Measurements from ENCODE around the gene MAPK8IP2. TPM values are rescaled to one million over a fixed set of nuclear protein-coding genes. Genes with fewer than 3 reads are reported as not detected.
A peak's percentile ranks its signal among the peaks of the same experiment; 100 is the strongest.

MAPK8IP2 gene
- total and polyA plus RNA-seq, 2 of the 4 experiments (the other 2 are of a cell fraction), result under 0.01 to 0.14 TPM

- H2BK5ac ChIP-seq (ENCODE audit: low read depth, low read length, poor library complexity, severe bottlenecking), result no peak overlapping the region
- H3K9me3 ChIP-seq (ENCODE audit: control insufficient read depth, insufficient read depth, low read length), result no peaks in the 10 kb centered on the region
- H2AK9ac ChIP-seq (replicated peaks; ENCODE audit: low read depth, low read length, poor library complexity), result peak overlapping the region; percentile 8
- DNase-seq, result no peak
- no peak overlapping the region for H4K5ac ChIP-seq (ENCODE audit: low read depth, low read length)
- no peak overlapping the region for H2BK20ac ChIP-seq (ENCODE audit: low read depth, low read length)
- 0 out of 2 replicates have a peak overlapping the region, but pooled peaks have one; percentile 19 for H4K91ac ChIP-seq (ENCODE audit: insufficient read depth, low read depth, low read length)
- H3K4me2 ChIP-seq (ENCODE audit: low read depth, low read length), result peak overlapping the region; percentile 4; the same call in 1 of the 2 replicates
- WGBS, 2 experiments (ENCODE audit: extremely low coverage in 2 of 2, insufficient read length in 1 of 2), result 17% methylated on average over 1 of the region's 8 CpGs; no CpG with 5 or more reads in 1 of the 2 experiments
- H2BK15ac ChIP-seq (ENCODE audit: low read depth, low read length), result no peak overlapping the region; the same call in 2 of the 3 replicates
- no peaks in the 10 kb centered on the region for H4K20me1 ChIP-seq (ENCODE audit: insufficient read depth, low read length)
- CTCF ChIA-PET, result no interaction called here
- peak overlapping the region; percentile 12 for H3K4ac ChIP-seq (ENCODE audit: low read depth, low read length)
- H3K27ac ChIP-seq (ENCODE audit: insufficient read depth, low read length), result peak overlapping the region; percentile 9; the same call in 1 of the 2 replicates
- dilution Hi-C loops (cut with HindIII; ENCODE audit: low sequenced_read_pairs, unreplicated experiment), result no loop called here
- TF ChIP-seq SMC3 (IDR thresholded peaks at IDR 0.05; ENCODE audit: low read depth, low read length) (no peak), RFX5 (IDR thresholded peaks at IDR 0.05; ENCODE audit: low read depth, low read length) (no peak), BHLHE40 (IDR thresholded peaks at IDR 0.05; ENCODE audit: low read depth, low read length) (no peak), ELK1 (IDR thresholded peaks at IDR 0.05; ENCODE audit: borderline replicate concordance, low read depth, low read length) (no peak), MAFK (IDR thresholded peaks at IDR 0.05; ENCODE audit: low read depth, low read length) (no peak), FOS (IDR thresholded peaks at IDR 0.05; ENCODE audit: low read depth, low read length) (no peak), POLR2A (IDR thresholded peaks at IDR 0.05; ENCODE audit: low read depth, low read length) (no peak), CEBPB (IDR thresholded peaks at IDR 0.05; ENCODE audit: low read depth, low read length) (no peak), USF2 (IDR thresholded peaks at IDR 0.05; ENCODE audit: low read depth, low read length) (no peak), RAD21 (IDR thresholded peaks at IDR 0.05; ENCODE audit: low read length) (no peak), RCOR1 (IDR thresholded peaks at IDR 0.05; ENCODE audit: insufficient replicate concordance, low read length) (no peak), NFE2L2 (IDR thresholded peaks at IDR 0.05; ENCODE audit: low read depth, low read length) (no peak), CHD1 (IDR thresholded peaks at IDR 0.05; ENCODE audit: low read depth, low read length) (no peak)
- TF ChIP-seq, protein P1, sequence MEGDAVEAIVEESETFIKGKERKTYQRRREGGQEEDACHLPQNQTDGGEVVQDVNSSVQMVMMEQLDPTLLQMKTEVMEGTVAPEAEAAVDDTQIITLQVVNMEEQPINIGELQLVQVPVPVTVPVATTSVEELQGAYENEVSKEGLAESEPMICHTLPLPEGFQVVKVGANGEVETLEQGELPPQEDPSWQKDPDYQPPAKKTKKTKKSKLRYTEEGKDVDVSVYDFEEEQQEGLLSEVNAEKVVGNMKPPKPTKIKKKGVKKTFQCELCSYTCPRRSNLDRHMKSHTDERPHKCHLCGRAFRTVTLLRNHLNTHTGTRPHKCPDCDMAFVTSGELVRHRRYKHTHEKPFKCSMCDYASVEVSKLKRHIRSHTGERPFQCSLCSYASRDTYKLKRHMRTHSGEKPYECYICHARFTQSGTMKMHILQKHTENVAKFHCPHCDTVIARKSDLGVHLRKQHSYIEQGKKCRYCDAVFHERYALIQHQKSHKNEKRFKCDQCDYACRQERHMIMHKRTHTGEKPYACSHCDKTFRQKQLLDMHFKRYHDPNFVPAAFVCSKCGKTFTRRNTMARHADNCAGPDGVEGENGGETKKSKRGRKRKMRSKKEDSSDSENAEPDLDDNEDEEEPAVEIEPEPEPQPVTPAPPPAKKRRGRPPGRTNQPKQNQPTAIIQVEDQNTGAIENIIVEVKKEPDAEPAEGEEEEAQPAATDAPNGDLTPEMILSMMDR (conservative IDR thresholded peaks at IDR 0.05; ENCODE audit: low read depth, low read length), result no peak
- peaks cover 17% of the 10 kb centered on the region for H3K4me1 ChIP-seq (ENCODE audit: control insufficient read depth, insufficient read depth, low read length)
- no peak overlapping the region for H3K4me3 ChIP-seq (ENCODE audit: insufficient read depth, low read depth, low read length)
- H3K14ac ChIP-seq (replicated peaks; ENCODE audit: low read depth, low read length), result peak overlapping the region; percentile 65; the same call in 1 of the 2 replicates
- POLR2A ChIA-PET (ENCODE audit: unreplicated experiment), result interaction anchor here (0.6 kb wide), 1 partner anchor 53 kb away, joined by 3 read pairs; no protein-coding TSS in a partner anchor
- in situ Hi-C loops (cut with MboI; ENCODE audit: low sequenced_read_pairs), result loop anchor here (5.0 kb wide), 1 partner anchor 52 kb away; the partner anchor contains the start of gene SCO2
- H2BK120ac ChIP-seq (ENCODE audit: low read depth, low read length), result peak overlapping the region; percentile 1; the same call in 1 of the 2 replicates
- peaks cover 4% of the 10 kb centered on the region; the same call in 1 of the 2 replicates for H3K36me3 ChIP-seq (ENCODE audit: control insufficient read depth, insufficient read depth, low read length)
- H3K9ac ChIP-seq (ENCODE audit: low read depth, low read length), result no peak overlapping the region
- no TSS peak for BruUV-seq (replicated peaks)
- H3K56ac ChIP-seq (ENCODE audit: extremely low read depth, insufficient read depth, low read length), result no peak overlapping the region
- intact Hi-C loops (cut with micrococcal nuclease), result loop anchor here (5.0 kb wide), 1 partner anchor 43 kb away; no protein-coding TSS in a partner anchor
- peak overlapping the region in 1 of 2 experiments; percentile 73; a peak in 1 of 4 replicates for H4K8ac ChIP-seq (ENCODE audit: low read depth in 2 of 2, low read length in 2 of 2)
- H2AFZ ChIP-seq (replicated peaks; ENCODE audit: low read length, poor library complexity), result peak overlapping the region; percentile 35
- no peaks in the 10 kb centered on the region for H3K27me3 ChIP-seq (ENCODE audit: control insufficient read depth, insufficient read depth, low read length)
- H3K79me1 ChIP-seq (ENCODE audit: low read depth in 1 of 2, low read length in 2 of 2), result peaks cover 17 to 38% of the 10 kb centered on the region in 2 experiments
- H3K9me1 ChIP-seq (ENCODE audit: insufficient read depth, low read length), result peaks cover 28% of the 10 kb centered on the region
- no peak for ATAC-seq (ENCODE audit: low read depth)
- H2AK5ac ChIP-seq (ENCODE audit: low read depth, low read length), result no peak overlapping the region; the same call in 1 of the 2 replicates
- H3K18ac ChIP-seq (ENCODE audit: low read depth, low read length), result no peak overlapping the region
- H3K23ac ChIP-seq (ENCODE audit: low read depth, low read length), result no peak overlapping the region; the same call in 1 of the 2 replicates
Observed at GRCh38 chr22:50578776-50579310, 21.8 kb upstream of the MAPK8IP2 start.
